HepG2 (cell line): ENCODE measurements around the gene ADCY1.

ENCODE experiments used
- BRCA1 ChIP-seq: sonication (generic); formaldehyde crosslinking; IDR thresholded peaks from 2 replicates; pipeline ENCODE4 v1.4.0; 2020; ENCODE audit warnings: missing genetic modification reagents
- ETV6 ChIP-seq: sonication (generic); formaldehyde crosslinking; conservative IDR thresholded peaks from 2 replicates; pipeline ENCODE4 v1.4.0; 2020; ENCODE audit warnings: missing genetic modification reagents
- HOXA9 ChIP-seq: sonication (generic); formaldehyde crosslinking; IDR thresholded peaks from 2 replicates; pipeline ENCODE4 v1.8.1; 2022; ENCODE audit warnings: missing genetic modification reagents, mild to moderate bottlenecking, moderate library complexity, borderline replicate concordance
- POLR2AphosphoS5 ChIP-seq: IDR thresholded peaks from 2 replicates; pipeline ENCODE4 v1.6.1; 2012; ENCODE audit warnings: low read depth, low read length
- SP2 ChIP-seq: sonication (generic); formaldehyde crosslinking; IDR thresholded peaks from 2 replicates; pipeline ENCODE4 v1.5.1; 2020; ENCODE audit warnings: mild to moderate bottlenecking, missing genetic modification reagents
- SP4 ChIP-seq: sonication (generic); formaldehyde crosslinking; IDR thresholded peaks from 2 replicates; pipeline ENCODE4 v1.8.1; 2023; ENCODE audit warnings: mild to moderate bottlenecking, missing genetic modification reagents
- TCF7 ChIP-seq: sonication (generic); IDR thresholded peaks from 2 replicates; pipeline ENCODE4 v1.6.1; 2016; ENCODE audit warnings: antibody characterized with exemption, low read depth
- ZFP36L2 ChIP-seq: sonication (generic); formaldehyde crosslinking; IDR thresholded peaks from 2 replicates; pipeline ENCODE4 v1.4.0; 2020; ENCODE audit warnings: missing genetic modification reagents
- ZFX ChIP-seq: sonication (generic); formaldehyde crosslinking; IDR thresholded peaks from 2 replicates; pipeline ENCODE4 v1.4.0; 2020; ENCODE audit warnings: mild to moderate bottlenecking, low read depth, missing genetic modification reagents, moderate library complexity
- ZNF790 ChIP-seq: sonication (generic); formaldehyde crosslinking; IDR thresholded peaks from 2 replicates; pipeline ENCODE4 v1.8.0; 2022; ENCODE audit warnings: missing genetic modification reagents, mild to moderate bottlenecking, borderline replicate concordance
- TF ChIP-seq, protein P1 (sequence below): sonication (generic); formaldehyde crosslinking; IDR thresholded peaks from 2 replicates; pipeline ENCODE4 v1.5.0; 2020; ENCODE audit warnings: mild to moderate bottlenecking, missing genetic modification reagents, moderate library complexity
- TF ChIP-seq, protein P2 (sequence below), 2 experiments: sonication (generic) in 1 of 2; formaldehyde crosslinking in 1 of 2; IDR thresholded peaks; 2 replicates each; pipeline versions ENCODE4 v1.5.1 to v1.6.1; 2011 to 2020; ENCODE audit warnings: borderline replicate concordance in 1 of 2, low read depth in 1 of 2, low read length in 1 of 2, mild to moderate bottlenecking in 1 of 2, missing genetic modification reagents in 1 of 2, moderate library complexity in 1 of 2

DNA sequence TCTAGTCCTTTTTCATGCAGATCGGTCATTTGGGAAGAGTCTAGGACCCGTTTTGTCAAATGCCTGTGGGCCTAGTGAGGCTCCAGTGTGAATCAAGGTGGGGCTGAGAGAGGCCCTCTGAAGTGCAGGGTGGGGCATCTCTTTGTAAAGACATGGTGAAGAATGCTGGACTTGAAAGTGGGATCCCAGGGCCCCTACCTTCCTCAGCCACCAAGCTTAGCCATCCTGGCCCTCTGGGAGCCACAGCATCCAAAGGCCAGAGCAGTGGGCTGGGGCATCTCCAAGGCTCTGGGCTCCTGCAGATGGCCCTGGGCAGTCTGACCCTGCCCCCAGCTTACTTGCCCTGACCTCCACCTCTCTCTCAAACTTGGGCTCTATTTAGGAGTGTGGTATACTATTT, 78.5 kb downstream of the ADCY1 start:
- TF ChIP-seq SP4, result no peak
- no peak for TF ChIP-seq ZNF790 (CRISPR knock-in tag)
- TF ChIP-seq ZFP36L2 (CRISPR knock-in tag), result no peak
- no peak for TF ChIP-seq TCF7
- TF ChIP-seq POLR2AphosphoS5, result no peak
- TF ChIP-seq ETV6 (CRISPR knock-in tag), result no peak
- no peak for TF ChIP-seq SP2
- TF ChIP-seq HOXA9 (CRISPR knock-in tag), result no peak
- TF ChIP-seq, protein P1, sequence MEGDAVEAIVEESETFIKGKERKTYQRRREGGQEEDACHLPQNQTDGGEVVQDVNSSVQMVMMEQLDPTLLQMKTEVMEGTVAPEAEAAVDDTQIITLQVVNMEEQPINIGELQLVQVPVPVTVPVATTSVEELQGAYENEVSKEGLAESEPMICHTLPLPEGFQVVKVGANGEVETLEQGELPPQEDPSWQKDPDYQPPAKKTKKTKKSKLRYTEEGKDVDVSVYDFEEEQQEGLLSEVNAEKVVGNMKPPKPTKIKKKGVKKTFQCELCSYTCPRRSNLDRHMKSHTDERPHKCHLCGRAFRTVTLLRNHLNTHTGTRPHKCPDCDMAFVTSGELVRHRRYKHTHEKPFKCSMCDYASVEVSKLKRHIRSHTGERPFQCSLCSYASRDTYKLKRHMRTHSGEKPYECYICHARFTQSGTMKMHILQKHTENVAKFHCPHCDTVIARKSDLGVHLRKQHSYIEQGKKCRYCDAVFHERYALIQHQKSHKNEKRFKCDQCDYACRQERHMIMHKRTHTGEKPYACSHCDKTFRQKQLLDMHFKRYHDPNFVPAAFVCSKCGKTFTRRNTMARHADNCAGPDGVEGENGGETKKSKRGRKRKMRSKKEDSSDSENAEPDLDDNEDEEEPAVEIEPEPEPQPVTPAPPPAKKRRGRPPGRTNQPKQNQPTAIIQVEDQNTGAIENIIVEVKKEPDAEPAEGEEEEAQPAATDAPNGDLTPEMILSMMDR (CRISPR knock-in tag), result no peak
- TF ChIP-seq BRCA1 (CRISPR knock-in tag), result no peak
- TF ChIP-seq, protein P2, sequence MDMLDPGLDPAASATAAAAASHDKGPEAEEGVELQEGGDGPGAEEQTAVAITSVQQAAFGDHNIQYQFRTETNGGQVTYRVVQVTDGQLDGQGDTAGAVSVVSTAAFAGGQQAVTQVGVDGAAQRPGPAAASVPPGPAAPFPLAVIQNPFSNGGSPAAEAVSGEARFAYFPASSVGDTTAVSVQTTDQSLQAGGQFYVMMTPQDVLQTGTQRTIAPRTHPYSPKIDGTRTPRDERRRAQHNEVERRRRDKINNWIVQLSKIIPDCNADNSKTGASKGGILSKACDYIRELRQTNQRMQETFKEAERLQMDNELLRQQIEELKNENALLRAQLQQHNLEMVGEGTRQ (IDR thresholded peaks at IDR 0.05; ENCODE audit: low read depth, low read length), result no peak
- TF ChIP-seq, protein P2 (CRISPR knock-in tag; IDR thresholded peaks at IDR 0.05; ENCODE audit: borderline replicate concordance), result no peak
- no peak for TF ChIP-seq ZFX (CRISPR knock-in tag)
